Small intestine (tissue), 7 donors: ENCODE measurements around the gene RAB34. TPM values are rescaled to one million over a fixed set of nuclear protein-coding genes. Genes with fewer than 3 reads are reported as not detected.
"Not testable (repeated sequence)": the region's sequence is repeated elsewhere in the genome, so short reads cannot be mapped to it uniquely, and the experiment has no call there.

Source experiments
- DNase-seq, 2 donors: peaks; one replicate each; pipeline versions ENCODE4 v3.0.0 to v3.0.0-alpha.2; 2013
- FAIRE-seq: peaks from 2 replicates; lab custom pipeline; 2012; peaks lifted over from hg19 to GRCh38; lab: Jason Lieb, UNC
- H3K27ac ChIP-seq, 3 donors: one replicate each; pipeline ENCODE4 v1.5.1; 2013; ENCODE audit warnings: low read length in 2 of 3, mild to moderate bottlenecking in 2 of 3, control low read depth in 1 of 3, inconsistent platforms in 1 of 3, low read depth in 1 of 3, moderate library complexity in 1 of 3
- H3K27me3 ChIP-seq, 3 donors: one replicate each; pipeline ENCODE4 v1.6.1; 2013; ENCODE audit warnings: low read length in 3 of 3, inconsistent platforms in 1 of 3; ENCODE audit not compliant: control insufficient read depth in 3 of 3, insufficient read depth in 3 of 3
- H3K36me3 ChIP-seq, 3 donors: one replicate each; pipeline ENCODE4 v1.6.1; 2013; ENCODE audit warnings: low read length in 3 of 3, inconsistent platforms in 1 of 3, low read depth in 1 of 3, mild to moderate bottlenecking in 1 of 3, moderate library complexity in 1 of 3; ENCODE audit not compliant: control insufficient read depth in 3 of 3, insufficient read depth in 2 of 3
- H3K4me1 ChIP-seq, 3 donors: one replicate each; pipeline ENCODE4 v1.6.1; 2013; ENCODE audit warnings: low read length in 2 of 3, inconsistent platforms in 1 of 3, low read depth in 1 of 3, mild to moderate bottlenecking in 1 of 3, moderate library complexity in 1 of 3; ENCODE audit not compliant: control insufficient read depth in 3 of 3, insufficient read depth in 2 of 3
- H3K4me3 ChIP-seq, 3 donors: one replicate each; pipeline ENCODE4 v1.5.1; 2013; ENCODE audit warnings: low read length in 3 of 3, control low read depth in 1 of 3, inconsistent platforms in 1 of 3, low read depth in 1 of 3, mild to moderate bottlenecking in 1 of 3, moderate library complexity in 1 of 3
- H3K9me3 ChIP-seq, 2 donors: one replicate each; pipeline ENCODE4 v1.6.1; 2013; ENCODE audit warnings: low read depth in 1 of 2, low read length in 1 of 2; ENCODE audit not compliant: control insufficient read depth in 2 of 2, insufficient read depth in 1 of 2
- WGBS, 3 donors: extraction: QIAGEN DNeasy Blood & Tissue Kit; methylation state at CpG; one replicate each; pipeline ENCODE4 v1.1.7; 2013; 5-methylcytosine and 5-hydroxymethylcytosine counted together
- polyA plus RNA-seq, 4 donors: library from polyadenylated mRNA; stranded (reverse) in 3 of 4; unstranded in 1 of 4; fragments of 200-250 nt in 3 of 4; fragments of 120-200 nt in 1 of 4; gene quantifications; one replicate each; pipeline versions ENCODE4 v1.2.1 to v1.2.3, GENCODE V29; 2013
- donor health status: healthy with polysubstance abuse.
- donor health status: control.
- donor health status: control.
- donor health status: Bipolar disorder and iron deficiency.
- donor health status: healthy.

Gene RAB34
- polyA plus RNA-seq, 4 donors, result 4.2 to 76.4 (median 32.2) TPM

GRCh38 chr17:28726226-28726626 is 8.6 kb upstream of the RAB34 start, which contains the start of gene TLCD1:
TSS of gene TLCD1 (minus strand) at chr17:28726233. CDS start at chr17:28726097, 136 bp downstream.
- Histone ChIP-seq H3K9me3 (no peaks in the 10 kb centered on the region), H3K27me3 (no peaks in the 10 kb centered on the region), H3K4me1 (peaks cover 0 to 32% (median 2%) of the 10 kb centered on the region in 3 donors), H3K36me3 (peaks cover 5 to 34% (median 8%) of the 10 kb centered on the region in 3 donors), H3K4me3 (peak within 1 kb of the TSS; percentile 38 to 60 (median 52)), H3K27ac (peak within 1 kb of the TSS; percentile 72 to 99 (median 79))
- FAIRE-seq (no peak), DNase-seq (peak; percentile 74 to 94)
- 0 to 1% (median 0%) methylated on average over 9 to 49 of the region's 49 CpGs for WGBS, 3 donors

GRCh38 chr17:28725660-28726225 is 8.1 kb upstream of the RAB34 start:
- Histone ChIP-seq H3K27ac (peak overlapping the region; percentile 67 to 99 (median 73)), H3K9me3 (no peaks in the 10 kb centered on the region), H3K36me3 (peaks cover 5 to 39% (median 11%) of the 10 kb centered on the region in 3 donors), H3K27me3 (no peaks in the 10 kb centered on the region), H3K4me3 (peak overlapping the region; percentile 38 to 60 (median 52)), H3K4me1 (peaks cover 0 to 37% (median 2%) of the 10 kb centered on the region in 3 donors)
- DNase-seq (peak; percentile 64 to 86), FAIRE-seq (no peak)
- 1% methylated on average over 34 to 45 of the region's 45 CpGs for WGBS, 3 donors

- H3K27ac ChIP-seq, result peak overlapping the region; percentile 67 to 99 (median 73)
- peak; percentile 29 to 50 for DNase-seq
Measured at GRCh38 chr17:28725166-28725659, 7.5 kb upstream of the RAB34 start.

GRCh38 chr17:28724500-28725165 is 7.0 kb upstream of the RAB34 start:
- Histone ChIP-seq H3K4me3 (peak overlapping the region in 1 of 3 donors; percentile 60), H3K27me3 (no peaks in the 10 kb centered on the region), H3K4me1 (peaks cover 0 to 37% (median 2%) of the 10 kb centered on the region in 3 donors), H3K9me3 (no peaks in the 10 kb centered on the region), H3K27ac (peak overlapping the region in 2 of 3 donors; percentile 67 to 99), H3K36me3 (peaks cover 5 to 43% (median 11%) of the 10 kb centered on the region in 3 donors)
- DNase-seq, result no peak
- 65 to 75% (median 74%) methylated on average over 10 of the region's 10 CpGs for WGBS, 3 donors
- FAIRE-seq, result no peak

More at GRCh38 chr17:28725166-28725659, 7.5 kb upstream of the RAB34 start:
- 12 to 19% (median 12%) methylated on average over 20 of the region's 20 CpGs for WGBS, 3 donors
- Histone ChIP-seq H3K27me3 (no peaks in the 10 kb centered on the region), H3K4me3 (peak overlapping the region in 2 of 3 donors; percentile 52 to 60), H3K9me3 (no peaks in the 10 kb centered on the region), H3K36me3 (peaks cover 5 to 43% (median 11%) of the 10 kb centered on the region in 3 donors), H3K4me1 (peaks cover 0 to 37% (median 2%) of the 10 kb centered on the region in 3 donors)
- no peak for FAIRE-seq

GRCh38 chr17:28723836-28724499 is 6.3 kb upstream of the RAB34 start:
- H3K27ac ChIP-seq, result not testable (repeated sequence)

GRCh38 chr17:28723159-28723835 is 5.6 kb upstream of the RAB34 start:
- no peaks in the 10 kb centered on the region for H3K9me3 ChIP-seq
- WGBS, 3 donors, result 66 to 79% (median 71%) methylated on average over 6 of the region's 6 CpGs
- no peaks in the 10 kb centered on the region for H3K27me3 ChIP-seq
- H3K36me3 ChIP-seq, result peaks cover 5 to 43% (median 11%) of the 10 kb centered on the region in 3 donors
- no peak overlapping the region for H3K4me3 ChIP-seq
- FAIRE-seq (no peak), DNase-seq (no peak)
- H3K27ac ChIP-seq, result no peak overlapping the region
- H3K4me1 ChIP-seq, result peaks cover 0 to 43% (median 2%) of the 10 kb centered on the region in 3 donors

More at GRCh38 chr17:28723836-28724499, 6.3 kb upstream of the RAB34 start:
- not testable (repeated sequence) for FAIRE-seq, H3K4me3 ChIP-seq, DNase-seq, H3K9me3 ChIP-seq, H3K27me3 ChIP-seq
- H3K4me1 ChIP-seq, result peaks cover 0 to 37% (median 2%) of the 10 kb centered on the region in 3 donors
- 56 to 65% (median 61%) methylated on average over 4 of the region's 4 CpGs for WGBS, 3 donors
- peaks cover 5 to 43% (median 11%) of the 10 kb centered on the region in 3 donors for H3K36me3 ChIP-seq

GRCh38 chr17:28722417-28723158 is 4.9 kb upstream of the RAB34 start:
- FAIRE-seq (no peak), DNase-seq (no peak)
- Histone ChIP-seq H3K4me1 (peaks cover 0 to 48% (median 2%) of the 10 kb centered on the region in 3 donors), H3K36me3 (peaks cover 5 to 43% (median 11%) of the 10 kb centered on the region in 3 donors), H3K27me3 (peaks cover 0 to 3% (median 0%) of the 10 kb centered on the region in 3 donors), H3K4me3 (no peak overlapping the region), H3K9me3 (no peaks in the 10 kb centered on the region), H3K27ac (peak overlapping the region in 1 of 3 donors; percentile 26)
- WGBS, 3 donors, result 49 to 59% (median 54%) methylated on average over 7 of the region's 7 CpGs
